Esophagus mucosa (tissue), 1 donor: ENCODE data around the gene STXBP4. TPM values are rescaled to one million over a fixed set of nuclear protein-coding genes. Genes with fewer than 3 reads are reported as not detected.

ENCODE experiments used
- ATAC-seq: fragments of 200-7000 bp; cut with Tn5 transposase; one replicate; pipeline ENCODE4 v1.9.1; 2020
- total RNA-seq: library from RNA; stranded (reverse); gene quantifications from one replicate; pipeline ENCODE4 v1.2.4, GENCODE V29; 2023
- donor health status: DM: yes; HTN: yes; CAD: no.

STXBP4 gene
- total RNA-seq, 1 donor from 2014 or later = 3.9 TPM

DNA sequence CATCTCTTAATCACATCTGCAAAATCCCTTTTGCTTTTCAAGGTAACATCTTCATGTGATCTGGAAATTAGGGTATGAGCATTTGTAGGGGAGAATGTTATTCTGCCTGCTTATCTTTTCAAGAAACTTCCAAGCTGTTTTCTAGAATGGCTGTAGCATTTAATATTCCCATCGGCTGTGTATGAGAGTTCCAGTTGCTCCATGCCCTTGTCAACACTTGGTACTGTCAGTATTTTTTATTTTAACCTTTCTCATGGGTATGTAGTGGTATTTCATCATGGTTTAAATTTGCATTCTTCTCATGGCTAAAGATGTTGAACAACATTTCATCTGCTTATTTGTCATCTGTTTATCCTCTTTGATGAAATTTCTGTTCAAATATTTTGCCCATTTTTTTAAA is 205.6 kb downstream of the STXBP4 start:
- no peak for ATAC-seq

DNA sequence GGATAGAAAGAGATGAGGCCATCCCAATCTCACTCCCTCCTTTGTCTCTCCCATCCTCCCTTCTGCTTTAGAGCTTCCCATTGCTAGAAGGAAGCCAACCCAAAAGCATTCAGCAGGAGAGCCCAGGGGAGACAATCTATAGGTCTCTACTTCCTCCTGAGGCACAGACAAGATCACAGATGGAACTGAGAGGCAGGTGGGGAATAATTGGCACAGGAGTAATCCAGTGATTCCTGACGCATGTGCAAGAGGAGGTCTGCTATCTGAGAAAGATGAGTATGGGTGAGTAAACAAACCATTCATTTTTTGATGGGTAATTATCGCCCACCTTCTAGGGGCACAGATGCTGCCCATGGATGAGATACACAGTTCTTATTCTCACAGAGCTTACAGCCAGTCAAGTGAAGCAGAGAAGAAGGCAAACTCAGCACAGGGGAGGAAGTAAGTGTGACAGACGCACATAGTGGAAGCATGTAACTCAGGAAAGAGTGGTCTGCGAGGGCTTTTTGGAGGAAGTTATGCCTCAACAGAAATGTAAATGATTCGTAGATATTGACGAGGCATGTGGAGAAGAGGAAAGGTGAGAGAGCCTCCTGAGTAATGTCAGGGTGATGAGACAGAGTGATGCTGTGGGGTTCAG is 207.3 kb downstream of the STXBP4 start:
- no peak for ATAC-seq

DNA sequence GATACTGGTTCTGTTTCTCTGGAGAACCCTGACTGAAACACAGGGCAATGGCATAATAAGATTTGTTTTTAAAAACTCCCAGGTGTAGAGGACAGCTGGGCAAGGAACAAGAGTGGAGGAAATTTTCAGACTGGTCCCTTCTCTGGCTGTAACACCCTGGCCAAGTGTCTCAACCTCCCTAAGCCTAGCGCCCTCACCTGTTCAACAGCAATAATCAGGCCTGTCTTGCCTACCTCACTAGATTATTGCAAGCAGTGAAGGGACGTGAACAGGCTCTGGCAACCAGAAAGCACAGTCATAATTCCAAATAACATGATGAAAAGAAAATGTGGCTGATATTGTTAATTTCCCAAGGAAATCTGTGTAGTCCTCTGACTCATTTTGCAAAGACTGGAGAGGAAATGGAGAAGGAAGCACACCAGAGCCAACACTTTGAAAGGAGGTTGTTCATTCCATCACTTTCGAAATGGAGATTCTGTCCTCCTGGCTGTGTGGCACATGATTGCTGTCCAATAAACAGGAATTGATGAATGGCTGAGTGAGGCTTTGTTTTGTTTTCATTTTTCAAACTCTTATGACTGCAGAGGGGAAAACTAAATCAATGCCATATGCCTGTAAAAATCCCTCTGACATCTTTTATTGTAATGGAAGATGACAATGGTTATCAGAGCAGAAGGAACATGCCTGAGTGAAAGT is 208.7 kb downstream of the STXBP4 start:
- ATAC-seq = peak; percentile 59

DNA sequence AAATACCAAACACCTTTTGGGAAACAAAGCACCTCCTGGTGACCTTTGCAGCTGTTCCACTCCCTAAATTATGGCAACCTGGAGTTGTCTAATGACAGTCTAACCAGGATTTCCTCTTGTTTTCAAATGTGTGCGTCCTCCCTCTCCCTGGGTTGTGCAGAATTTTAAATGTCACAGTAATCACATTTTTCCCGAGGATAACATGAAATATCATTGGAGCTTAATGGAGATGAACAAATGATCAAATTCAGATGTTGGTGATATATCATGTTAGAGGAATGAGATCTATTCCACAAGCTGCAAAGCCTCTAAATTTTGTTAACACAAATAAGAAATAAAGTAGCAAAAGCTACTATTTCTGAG is 209.3 kb downstream of the STXBP4 start:
- no peak for ATAC-seq

DNA sequence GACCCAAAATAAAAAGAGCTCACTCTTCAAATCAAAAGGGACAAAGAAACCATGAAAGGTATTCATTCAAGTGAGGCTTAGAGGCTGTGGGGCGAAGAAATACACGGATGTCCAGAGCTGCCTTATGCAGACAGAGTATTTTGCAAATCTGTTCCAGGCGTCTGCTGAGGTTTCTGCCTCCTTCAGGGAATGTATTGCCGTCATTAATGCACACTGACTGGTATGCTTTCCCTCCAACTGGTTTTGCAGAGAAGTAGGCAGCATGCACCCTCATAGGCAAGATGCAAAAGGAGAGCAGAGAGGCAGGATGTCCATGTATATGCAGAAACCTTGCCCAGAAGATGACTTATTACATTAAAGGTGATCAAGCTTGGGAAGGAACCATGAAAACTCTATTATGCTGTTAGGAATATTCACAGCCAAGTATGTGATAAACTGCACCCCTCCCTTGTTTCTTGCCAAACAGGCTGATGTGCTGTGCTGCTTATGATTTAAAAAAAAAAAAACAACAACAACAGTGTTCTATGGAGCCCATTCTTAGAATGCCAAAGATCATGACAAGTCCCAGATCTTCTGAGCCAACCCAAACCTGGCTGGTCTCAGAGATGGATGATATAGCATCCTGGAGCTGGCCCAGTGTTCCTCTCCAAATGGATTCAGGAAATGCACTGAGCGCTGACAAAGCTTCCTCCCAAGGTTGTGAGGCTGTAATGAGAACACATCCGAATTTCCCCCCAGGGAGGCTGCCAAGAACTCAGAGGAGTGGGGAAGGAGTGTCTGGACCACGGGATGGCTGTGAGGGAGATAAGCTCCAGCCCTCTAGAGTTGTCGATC is 218.6 kb downstream of the STXBP4 start:
- no peak for ATAC-seq

DNA sequence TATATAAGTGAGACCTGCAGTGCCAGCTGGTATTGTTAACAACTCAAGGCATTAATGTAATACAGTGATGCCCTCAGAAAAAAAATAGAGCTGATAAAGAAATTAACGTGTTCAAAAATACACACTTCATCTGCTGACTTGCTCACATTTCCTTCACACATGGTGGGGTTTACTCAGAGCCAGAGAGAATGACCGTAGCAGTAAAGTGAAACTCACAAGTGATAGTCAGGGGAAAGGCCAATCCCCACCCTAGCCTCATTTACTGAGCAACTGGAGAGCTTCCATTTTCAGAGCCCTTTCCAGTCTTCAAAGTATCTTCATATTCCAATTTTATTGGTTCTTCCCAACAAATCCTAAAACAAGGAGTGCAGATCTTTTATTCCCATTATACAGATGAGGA is 222.2 kb downstream of the STXBP4 start:
- ATAC-seq = no peak

DNA sequence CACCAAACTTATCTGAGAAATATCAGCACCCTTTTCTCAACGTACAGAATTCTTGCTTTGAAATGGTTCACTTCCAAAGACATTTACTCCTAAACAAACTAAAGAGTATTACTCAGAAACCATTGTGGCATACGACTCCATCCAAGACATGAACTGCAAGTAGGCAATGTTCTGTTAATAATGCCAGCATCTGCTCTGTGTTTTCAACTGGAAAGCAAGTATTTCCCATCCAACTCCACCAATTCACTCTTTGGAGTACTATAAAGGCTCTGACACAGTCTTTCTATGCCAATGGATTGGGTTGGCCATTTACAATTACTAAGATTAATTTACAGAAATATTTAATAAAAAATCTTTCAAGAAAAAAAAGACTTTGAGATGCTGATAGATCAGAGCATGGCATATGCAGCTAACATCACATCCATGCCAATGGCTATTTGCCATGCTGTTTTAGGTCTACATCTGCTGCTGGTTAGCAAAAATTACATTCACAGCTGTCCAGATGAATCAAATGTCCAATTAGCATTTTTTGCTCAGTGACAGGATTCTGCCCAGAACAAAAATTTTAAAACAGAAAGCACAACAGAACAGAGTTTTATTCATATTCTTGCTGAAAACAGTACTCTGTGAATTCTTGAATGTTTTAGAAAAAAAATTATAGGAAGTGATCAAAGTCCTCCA is 230.3 kb downstream of the STXBP4 start:
- no peak for ATAC-seq

DNA sequence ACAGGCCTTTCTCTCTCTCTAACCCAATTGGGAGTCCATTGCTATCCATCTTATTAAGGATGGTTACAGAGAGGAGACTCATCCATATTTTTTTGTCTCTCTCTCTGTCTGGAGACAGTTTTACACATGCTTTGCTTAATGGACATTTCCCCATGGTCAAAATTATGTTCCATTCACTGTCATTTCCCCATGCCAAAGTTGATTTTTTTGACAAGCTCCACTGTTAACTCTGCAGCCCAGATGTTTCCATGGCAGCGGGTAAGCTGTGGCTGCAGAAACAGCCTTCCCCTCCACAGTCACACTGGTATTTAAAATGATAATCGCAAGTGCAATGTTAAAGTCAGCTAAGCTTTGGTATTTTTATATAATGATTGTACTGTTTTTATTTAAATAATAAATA is 232.3 kb downstream of the STXBP4 start:
- no peak for ATAC-seq

DNA sequence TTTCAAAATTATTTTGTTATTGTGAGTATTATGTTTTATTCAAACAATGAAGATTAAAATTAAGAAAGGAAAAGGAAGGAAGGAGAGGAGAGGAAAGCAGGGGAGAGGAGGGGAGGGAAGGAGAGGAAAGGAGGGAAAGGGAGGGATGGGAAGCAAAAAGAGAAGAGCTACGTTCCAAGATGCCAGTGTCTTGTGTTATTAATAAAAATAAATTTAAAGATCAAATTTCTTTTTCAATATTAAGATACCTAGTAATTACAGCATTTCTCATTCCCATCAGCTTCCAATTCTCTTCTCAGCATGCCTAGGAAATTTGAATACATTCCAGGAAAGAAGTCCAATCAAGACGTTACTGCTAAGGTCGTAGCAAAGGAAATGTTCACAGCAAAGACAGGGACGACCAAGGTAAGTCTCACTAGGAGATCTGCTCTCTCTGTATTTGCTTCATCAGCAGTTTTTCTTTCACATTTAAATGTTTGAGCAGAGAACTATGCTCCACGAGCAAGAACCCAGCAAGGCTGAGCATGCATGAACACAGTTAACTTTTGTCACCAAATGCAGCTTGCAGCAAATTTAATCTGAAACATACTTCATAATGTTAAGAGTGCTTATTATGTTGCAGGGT is 232.9 kb downstream of the STXBP4 start:
- ATAC-seq = no peak

DNA sequence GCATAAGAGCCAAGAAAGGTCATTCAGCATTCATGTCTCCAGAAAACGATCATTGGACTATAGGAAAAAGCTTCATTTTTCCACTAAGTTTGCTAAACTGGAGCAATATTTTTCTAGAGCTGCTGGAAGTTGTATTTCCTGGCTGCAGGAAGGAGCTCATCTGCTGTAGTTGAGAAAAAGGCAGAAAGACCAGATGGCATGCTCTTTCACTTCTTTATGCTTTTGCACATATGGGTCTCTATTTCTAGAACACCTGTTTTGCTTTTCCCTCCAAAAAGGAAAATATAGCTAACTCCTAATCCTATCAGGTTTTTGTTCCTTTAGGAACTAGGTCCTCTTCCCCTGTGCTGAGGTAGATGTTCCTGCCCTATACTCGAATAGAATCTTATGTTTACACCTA is 234.3 kb downstream of the STXBP4 start:
- ATAC-seq = no peak

DNA sequence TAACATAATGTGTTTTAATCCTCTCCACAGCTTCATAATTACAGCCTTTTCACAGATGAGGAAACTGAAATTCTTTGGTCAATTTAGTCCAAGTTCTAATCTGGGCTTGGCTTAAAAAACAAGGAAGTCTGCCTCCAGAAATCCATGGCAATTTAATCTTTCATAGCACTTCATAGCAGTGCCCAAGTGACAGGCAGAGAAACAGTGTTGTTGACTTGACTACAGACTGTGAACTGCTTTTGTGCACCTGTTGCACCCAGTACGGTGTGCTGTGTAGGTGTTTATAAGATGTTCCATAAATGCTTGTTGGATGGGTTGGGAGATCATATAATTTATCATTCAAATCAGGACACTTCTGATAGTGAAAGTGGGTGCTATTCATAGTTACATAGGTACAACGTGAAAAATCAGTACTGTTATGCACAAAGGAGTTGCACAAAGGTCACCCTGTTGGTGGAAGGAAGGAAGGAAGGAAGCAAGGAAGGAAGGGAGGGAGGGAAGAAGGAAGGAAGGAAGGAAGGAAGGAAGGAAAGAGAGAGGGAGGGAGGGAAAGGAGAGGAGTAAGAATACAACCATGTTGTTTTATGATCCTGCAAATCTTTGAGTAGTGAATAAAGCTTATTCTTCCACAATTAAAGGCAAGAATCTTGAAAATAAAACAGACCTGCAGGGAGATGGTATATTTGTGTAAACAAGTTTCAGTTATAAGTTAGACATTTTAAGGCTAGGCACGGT is 239.7 kb downstream of the STXBP4 start:
- no peak for ATAC-seq

DNA sequence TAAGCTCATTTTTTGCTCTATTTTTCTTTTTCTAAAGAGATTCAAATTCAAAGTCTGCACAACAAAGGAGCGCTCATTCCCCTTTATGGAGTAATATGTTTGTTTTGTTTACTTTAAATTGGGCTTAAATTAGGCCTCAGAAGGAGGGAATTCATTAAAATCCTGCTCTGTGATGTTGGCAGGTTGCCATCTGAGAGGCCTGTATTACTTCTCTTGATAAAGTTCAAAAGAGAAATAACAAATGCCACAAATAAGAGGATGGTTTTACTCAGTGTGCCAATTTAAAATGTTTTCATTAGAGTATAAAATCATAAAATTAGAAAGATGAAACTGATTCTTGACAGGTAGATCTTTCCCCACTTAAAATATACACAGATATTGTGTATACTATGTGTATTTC is 241.7 kb downstream of the STXBP4 start:
- ATAC-seq = no peak

DNA sequence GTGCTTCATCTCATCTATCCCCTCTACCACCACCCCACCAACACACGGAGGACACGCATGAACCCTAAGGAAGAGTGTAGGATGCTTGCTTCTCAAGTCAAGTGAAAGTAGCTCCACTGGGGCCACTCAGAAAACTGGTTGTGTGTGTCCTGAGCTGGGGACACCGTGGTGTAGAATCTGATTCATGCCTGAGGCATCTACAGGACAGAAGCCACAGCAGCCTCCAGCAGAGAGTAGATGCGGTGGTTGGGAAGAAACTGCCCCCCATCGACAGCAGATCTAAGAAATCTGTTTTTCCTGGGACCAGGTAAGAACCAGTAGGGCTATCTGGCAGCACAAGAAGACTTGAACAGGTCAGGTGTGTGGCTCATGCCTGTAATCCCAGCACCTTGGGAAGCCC is 244.3 kb downstream of the STXBP4 start:
- ATAC-seq = no peak

DNA sequence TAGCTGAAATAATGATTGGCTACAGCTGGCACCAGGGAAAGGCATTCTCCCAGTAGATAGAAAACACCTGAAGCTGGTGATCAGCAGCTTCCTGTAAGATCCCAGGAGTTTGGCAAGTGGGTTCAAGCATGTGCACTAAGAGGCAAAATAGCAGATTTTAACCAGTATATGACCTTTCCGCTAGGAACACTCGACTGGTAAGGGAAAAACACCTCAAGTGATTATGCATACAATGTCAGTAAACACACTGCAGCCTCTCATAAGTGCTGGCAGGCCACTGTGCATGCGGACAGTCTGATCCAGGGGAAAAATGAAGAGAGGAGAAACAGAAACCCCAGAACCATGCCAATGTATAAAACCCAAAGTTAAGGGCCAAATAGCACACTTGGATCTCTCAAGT is 247.1 kb downstream of the STXBP4 start:
- no peak for ATAC-seq

DNA sequence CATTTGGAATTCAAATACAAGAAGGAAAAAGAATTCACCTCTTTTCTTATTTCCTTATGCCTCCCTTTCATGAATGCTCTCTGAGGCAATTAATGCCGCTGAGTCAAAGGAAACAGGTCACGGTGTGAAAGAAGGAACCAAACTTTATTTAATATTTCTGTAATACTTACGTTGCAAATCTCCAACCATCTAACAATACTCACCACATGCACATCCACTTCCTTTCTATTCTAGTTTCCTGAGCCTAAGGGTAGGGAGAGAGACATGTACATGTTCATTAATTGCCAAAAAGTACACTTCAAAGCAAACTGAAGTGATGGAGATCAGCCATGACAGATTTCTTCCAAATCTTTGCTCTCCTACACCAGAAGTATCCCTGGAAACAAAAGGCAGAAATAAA is 248.3 kb downstream of the STXBP4 start:
- peak; percentile 68 for ATAC-seq

DNA sequence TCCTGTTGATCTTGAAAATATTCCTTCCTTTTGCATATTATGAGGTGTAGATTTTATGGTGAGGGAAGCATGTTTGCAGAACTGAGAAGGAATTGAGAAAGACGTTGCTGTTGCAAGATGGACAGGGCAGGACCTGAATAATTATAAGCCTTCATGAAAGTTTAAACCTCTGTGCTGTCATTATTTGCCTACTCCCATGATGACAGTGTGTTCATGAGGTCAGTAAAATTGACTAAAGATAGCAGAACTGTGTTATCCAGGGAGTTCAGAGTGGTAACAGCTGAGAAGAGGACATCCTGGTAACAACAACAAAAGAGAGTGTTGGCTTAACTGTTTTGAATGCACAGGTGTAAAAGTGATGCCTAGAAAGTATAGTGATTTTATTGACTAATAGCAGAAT is 250.9 kb downstream of the STXBP4 start:
- no peak for ATAC-seq

DNA sequence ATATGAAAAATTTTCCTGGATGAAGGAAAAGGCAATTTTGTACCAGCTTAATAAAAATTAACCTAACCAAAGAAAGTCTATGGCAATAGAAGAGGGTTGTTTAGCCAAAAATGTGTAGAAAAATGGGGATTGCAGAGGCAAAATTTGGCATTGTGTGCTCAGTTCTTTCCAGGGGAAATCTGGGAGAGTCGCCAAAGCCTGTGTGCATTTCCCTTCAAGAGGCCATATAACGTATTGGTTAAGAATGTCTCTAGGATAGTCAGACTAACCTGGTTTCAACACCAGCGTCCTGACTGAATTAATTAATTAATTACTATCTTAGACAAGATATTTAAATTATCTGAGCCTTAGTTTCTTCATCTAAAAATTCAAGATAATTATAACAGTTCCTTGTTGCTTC is 251.4 kb downstream of the STXBP4 start:
- ATAC-seq = no peak

Other genes with a start within 250 kb of the STXBP4 start
- gene TOM1L1, start 67.9 kb upstream of the STXBP4 start, total RNA-seq = 34.6 TPM
- gene COX11, start 111 bp upstream of the STXBP4 start, total RNA-seq = 23.5 TPM